UCSD-AML1 (cell line): ENCODE measurements around the gene SNPH.

Experiments used
- DNase-seq: peaks from one replicate; lab custom pipeline; 2025; ENCODE audit not compliant: unreplicated experiment; lab: John Stamatoyannopoulos, UW

SNPH gene

DNA sequence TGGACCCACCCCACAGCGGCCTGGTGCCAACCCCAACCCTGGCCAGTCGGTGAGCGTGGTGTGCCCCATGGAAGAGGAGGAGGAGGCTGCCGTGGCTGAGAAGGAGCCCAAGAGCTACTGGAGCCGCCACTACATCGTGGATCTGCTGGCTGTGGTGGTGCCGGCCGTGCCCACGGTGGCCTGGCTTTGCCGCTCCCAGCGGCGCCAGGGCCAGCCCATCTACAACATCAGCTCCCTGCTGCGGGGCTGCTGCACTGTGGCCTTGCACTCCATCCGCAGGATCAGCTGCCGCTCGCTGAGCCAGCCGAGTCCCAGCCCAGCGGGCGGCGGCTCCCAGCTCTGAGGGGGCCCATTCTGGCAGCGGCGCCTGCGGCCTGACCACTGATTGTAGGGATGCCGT lies 39.6 kb downstream of the SNPH start:
- no peak for DNase-seq

DNA sequence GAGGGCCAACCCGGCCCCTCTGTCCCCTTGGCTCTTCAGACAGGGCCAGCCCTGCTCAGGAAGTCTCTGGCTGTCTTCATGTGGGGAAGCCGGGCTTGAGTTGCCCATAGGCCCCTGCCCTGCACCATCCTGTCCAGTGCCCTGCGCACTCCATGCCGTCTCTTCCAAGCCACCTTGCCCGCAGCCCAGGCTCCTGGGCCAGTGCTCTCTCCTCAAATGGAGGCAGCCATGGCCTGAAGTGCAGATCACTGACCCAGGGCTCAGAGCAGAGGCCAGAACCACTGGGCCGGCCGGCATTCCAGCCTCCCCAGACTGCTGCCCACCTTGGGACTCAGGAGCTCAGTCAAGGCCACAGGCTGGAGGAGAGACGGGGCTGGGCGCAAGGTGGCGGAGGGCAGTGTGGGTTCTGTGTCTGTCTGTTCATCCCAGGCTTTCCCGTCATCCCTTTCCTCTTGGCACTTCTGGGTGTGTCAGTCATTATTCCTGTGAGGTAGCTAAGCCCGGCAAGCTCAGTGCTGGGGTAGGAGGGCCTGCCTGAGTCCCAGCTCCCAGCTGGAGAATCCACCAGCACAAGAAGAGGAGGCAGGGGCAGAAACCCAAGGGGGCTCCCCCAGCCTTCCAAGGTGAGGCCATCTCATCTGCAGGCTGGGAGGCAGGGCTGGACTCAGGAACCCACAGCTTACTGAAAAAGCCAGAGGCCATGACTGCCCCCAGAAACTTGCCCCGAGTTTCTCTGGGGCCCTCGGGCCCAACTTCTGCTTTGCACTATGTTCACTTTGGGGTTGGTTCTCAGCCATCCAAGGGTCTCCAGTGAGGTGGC lies 40.4 kb downstream of the SNPH start:
- no peak for DNase-seq

DNA sequence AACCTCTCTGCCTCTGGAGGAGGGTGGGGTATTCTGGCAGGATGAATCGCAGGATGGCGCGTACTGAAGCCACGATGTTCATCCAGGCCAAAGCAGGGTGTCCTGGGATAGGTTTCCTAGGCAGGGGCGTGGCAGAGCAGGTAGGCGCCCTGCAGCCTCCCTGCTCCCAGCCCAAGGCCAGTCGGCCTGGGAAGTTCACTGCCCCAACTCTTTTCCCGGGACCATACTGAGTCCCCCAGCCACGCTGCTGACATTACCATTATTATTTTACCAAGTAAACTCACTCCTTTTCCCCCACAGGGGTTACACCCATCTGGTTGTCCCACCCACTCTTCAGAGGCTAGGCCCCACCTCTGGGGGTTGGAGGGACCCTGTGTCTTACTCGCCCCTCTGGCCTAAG lies 41.1 kb downstream of the SNPH start:
- DNase-seq, result no peak

DNA sequence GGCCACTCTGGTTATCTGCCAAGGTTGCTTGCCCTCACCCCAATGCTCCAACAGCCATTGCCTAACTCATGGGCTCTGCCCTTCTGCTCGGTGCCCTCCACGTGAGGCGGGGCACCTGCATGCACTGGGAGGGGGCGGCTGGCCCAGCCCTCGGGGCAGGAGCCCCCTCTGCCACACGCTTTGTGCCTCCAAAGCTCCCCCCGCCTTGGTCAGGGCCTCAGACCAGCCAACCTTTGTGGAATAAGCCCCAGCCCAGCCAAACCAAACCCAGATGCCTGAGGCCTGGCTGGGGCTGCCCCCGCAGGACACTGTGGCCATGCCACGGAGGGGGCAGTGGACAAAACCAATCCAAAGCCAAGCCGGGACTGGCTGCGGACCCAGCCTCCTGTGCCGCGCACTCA lies 41.5 kb downstream of the SNPH start:
- DNase-seq, result no peak

DNA sequence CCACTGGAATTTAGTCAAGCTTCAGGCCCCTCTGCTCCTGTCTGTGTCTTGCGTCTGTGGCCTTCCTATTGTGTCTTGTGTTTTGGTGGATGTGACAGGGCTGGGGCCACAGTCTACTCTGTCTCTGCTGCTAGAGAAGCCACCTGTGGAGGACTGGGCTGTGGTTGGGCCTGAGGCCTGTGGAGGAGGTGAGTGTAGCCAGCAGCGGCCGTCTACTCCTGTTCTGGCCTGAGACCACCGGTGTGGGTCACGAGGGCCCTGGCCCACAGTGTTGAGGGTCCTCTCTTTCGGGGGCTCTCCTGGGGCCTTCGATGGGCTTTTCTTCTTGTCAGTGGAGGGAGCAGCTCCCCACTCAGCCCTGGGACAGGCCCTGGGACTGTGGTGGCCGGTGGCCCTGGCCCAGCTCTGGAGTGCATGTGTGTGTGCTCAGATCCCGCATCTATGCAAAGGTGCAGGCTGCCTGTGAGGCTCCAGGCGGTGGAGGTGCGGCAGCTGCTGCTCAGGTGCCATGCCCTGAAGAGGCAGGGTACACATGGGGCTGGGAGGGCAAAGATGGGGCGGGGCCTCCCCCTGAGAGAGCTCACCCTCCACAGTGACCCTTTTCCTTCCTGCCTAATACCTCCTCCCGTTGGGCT lies 42.1 kb downstream of the SNPH start:
- DNase-seq, result no peak

DNA sequence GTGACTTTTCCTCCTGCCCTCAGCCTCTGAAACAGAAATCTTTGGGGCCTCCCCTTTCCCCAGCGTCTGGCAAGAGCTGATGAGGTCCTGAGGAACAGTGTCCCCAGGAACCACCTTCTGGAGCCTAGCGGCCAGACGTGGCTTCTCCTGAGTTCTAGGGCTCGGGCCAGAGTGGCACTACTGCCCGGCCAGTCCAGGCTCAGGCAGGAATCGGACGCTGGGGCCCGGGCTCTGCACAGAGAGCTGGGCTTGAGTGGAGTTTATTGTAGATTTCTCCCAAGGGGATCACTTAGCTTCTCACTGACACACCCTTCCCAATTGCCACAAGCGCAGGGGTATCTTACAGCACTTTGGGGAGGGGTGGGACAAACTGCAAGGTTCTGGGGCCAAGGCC lies 42.6 kb downstream of the SNPH start:
- DNase-seq, result no peak

DNA sequence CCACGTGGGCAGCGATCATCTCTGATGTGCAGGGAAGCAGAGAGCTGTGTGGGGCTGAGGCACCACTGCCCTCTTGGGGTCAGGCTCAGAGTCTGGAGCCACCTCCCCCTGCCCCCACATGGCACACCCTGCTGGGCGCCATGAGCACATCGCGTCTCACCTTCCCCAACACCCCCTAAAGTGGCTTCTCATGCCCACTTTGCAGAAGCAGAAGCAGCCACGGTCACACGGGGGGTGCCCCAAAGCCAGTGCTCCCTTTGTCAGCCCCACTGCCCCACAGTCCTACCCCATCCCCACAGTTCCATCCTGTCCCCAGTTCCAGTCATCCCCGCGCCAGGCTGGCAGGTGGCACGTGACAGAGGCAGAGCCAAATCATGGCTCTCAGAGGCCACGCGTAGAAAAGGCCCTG lies 43.3 kb downstream of the SNPH start:
- DNase-seq, result no peak

DNA sequence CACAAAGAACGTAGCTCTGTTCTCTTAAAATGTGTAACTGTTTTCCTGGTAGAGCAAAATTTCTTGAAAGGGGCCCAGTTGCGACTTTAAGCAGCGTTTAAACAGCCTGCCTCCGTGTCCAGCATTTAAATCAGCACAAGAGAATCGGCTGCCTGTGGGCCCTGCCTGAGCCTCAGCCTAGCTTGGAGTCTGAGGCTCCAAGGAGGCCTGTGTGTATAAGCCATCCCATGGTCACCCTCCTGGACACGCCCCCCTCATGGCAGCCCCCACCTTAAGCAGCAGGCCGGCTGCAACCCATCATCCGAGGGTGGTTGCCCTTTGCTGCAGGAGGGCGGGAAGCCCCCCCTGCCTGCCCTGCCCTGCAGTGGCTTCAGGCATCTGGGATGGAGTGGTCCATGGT lies 44.0 kb downstream of the SNPH start:
- no peak for DNase-seq

DNA sequence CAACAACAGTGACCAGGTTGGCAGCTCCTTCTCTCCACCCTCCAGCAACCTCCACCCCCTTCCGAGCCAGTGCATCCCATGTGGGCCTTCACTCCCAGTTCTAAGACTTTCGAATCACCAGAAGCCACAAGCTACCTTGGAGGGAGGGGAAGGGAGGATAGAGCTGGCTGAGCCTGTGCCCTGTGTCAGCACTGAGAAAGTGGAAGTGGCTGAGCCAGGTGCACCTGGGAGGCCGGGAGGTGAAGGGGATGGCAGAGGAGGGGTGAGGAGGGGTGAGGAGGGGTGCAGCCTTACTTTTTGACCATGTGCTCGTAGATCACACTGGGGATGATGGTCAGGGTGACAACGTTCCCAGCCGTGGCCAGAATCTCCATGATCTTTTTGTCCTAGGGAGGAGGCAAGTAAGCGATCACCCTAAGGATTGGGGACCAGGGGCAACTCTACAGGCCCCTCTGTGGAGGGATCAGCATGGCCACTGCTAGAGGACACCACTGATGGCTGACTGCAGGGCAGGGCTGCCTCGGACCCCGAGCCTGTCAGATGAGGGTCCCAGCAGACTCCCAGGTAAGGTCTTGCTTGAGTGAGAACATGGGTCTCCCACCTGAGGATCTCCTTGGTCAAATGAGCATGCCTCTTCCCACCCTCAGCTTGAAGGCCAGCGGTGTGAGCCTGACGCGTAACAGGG lies 44.6 kb downstream of the SNPH start:
- DNase-seq, result no peak

DNA sequence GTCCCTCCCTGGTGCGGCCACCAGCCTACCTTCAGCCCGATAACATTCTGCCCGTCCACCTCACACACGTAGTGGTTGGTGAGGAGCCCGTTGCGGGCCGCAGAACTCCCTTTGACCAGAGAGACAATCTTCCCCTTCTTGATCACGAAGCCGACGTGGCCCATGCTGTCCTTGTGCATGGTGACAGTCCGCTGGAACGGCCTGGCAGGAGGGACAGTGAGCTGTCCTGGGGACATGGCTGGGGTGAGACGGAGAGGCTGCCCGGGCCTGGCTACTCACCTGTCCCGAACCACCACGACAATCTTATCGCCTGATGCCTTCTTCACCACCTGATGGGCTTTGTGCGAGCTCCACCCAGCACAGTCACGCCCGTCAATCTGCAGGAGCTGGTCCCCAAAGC lies 46.2 kb downstream of the SNPH start:
- no peak for DNase-seq

DNA sequence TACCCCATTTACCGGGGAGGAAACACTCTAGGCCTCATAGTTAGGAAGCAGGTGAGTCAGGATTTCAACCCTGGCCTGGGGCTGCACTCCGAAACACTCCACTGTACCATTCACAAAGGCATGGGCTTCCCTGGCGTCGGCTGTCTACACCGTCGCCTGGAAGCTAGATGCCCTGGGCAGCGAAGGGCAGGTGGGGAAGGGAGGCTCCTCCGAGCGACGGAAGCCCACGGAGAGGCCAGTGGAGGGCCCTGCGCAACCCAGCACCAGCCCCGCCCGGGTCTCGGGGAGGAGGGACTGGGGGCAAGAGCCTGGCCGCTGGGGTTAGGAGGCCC lies 46.8 kb downstream of the SNPH start:
- no peak for DNase-seq

DNA sequence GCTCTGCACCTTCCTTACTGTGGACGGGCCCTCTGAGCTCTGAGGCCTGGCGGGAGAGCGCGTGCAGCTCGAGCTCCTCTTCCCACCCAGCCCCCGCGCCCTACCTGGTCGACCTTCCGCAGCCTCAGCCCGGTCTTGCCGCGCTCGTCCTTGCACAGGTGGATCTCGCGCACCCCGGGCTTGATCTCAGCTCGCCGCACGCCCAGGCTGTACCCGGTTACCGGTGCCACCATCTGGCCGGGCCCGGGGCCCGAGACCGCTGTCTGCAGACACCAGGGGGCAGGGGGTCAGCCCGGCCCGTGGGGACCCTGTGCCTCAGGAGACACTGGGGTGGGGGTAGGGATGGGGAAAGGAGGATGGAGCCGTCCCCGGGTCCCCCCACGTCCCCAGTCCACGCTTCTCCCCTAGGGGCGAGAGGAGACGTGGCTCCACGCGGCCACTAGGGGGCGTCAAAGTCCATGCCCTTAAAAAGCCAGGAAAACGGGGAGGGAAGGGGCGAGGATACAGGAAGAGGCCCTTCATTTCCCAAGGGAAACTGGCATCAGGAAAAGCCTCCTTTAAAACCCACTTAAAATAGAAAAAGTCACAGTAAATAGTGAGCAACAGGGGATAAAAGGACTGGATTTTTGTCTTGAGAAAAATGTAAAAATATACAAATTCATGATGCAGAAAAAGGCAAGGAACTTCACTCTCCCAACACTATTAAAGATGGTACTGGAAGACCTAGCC lies 47.3 kb downstream of the SNPH start:
- DNase-seq, result peak; percentile 64

DNA sequence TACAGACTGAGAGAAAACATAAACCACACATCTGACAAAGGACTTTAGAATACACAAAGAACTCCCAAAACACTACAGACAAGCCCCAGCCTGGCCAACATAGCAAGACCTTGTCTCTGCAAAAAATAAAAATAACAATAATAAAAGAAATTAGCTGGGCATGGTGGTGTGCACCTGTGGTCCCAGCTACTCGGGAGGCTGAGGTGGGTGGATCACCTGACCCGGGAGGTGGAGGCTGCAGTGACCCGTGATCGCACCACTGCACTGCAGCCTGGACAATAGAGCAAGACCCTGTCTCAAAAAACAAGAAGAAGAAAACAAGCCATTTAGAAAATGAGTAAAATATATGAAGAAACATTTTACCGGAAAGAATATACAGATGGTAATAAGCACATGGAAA lies 49.7 kb downstream of the SNPH start:
- DNase-seq, result no peak

DNA sequence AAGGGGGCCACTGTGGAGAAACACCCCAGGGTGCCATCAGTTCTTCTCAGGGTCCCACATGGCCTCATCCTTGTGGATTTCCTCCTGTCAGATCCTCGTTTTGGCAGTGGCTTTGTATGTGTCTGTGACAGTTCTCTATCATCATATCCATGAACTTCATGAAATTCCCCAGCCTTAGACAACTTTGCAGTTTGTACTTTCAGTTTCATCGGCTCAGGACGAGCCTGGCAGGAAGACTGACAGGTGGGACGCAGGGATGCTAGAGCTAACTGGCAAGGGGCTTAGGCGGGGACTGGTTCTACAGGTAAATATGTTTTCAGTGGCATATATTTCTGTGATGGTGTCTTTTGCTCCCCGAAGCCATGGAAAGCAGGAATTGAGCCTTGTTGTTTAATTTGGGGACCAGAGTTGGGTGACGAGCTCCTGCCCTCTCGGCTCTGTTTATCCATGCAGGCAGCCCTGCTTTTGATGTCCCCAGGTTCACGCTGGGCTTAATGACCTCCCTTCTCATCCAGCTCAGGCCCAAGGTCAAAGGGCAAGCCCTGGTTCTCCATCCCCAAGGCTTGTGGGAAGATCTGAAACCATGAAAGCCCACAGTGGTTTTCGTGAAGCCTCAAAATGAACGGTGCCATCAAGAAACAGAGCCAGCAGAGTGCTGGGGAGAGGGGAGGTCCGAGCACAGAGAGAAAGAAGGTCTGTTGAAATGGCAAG lies 51.6 kb downstream of the SNPH start:
- no peak for DNase-seq

DNA sequence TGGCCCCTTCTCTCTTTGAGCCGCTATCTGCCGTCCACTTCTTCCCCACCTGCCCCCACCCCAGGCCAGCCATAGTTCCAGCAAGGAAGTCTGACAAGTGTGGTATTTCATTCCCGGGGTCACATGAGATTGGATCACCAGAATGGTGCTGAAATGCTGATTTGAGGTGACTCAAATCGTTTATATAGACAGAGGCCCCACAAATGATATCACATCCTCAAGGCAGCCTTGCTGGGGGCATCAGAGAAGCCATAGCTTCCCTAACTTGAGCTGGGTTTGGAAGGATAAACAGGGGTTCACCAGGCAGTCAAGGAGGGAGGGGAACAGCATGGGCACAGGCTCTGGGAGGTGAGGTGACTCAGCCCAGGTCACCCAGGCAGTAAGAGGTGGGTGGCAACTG lies 53.0 kb downstream of the SNPH start:
- no peak for DNase-seq

DNA sequence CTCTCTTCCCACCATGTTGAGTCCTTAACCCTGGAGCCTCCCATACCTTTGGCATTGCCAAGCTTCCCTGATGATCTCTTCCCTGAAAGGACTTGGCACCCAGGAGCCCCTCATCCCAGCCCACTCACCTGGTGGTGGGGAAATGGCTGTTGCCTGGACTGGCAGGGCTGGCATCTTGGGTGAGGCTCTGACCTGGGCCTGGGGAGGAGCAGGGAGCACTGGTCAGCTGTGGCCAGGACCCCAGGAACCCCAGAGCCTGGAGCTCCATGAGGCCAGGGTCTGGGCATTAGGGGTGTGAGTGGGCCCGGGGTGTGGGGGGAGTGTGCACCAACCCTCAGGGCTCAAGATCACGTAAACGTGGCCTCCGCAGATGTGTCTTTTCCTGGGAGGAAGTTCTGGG lies 53.4 kb downstream of the SNPH start:
- DNase-seq, result no peak

DNA sequence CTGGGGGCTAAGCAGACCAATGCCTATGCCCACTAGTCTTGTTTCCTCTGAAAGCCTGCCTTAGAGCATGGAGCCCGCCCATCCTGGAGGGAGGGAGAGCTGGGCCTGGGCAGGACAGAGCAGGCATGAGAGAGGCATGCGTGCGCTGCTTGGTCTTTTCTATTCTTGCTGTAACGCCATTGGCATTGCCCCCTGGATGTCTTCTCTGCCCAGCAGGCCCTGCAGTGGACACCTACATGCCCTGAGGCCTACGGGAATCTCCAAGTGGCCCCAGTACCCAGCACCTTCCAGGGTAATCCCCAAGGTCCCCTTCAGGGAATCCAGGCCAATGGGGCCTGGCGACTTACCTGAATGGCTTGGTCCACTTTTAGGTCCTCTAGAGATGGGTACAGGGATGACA lies 53.9 kb downstream of the SNPH start:
- no peak for DNase-seq

DNA sequence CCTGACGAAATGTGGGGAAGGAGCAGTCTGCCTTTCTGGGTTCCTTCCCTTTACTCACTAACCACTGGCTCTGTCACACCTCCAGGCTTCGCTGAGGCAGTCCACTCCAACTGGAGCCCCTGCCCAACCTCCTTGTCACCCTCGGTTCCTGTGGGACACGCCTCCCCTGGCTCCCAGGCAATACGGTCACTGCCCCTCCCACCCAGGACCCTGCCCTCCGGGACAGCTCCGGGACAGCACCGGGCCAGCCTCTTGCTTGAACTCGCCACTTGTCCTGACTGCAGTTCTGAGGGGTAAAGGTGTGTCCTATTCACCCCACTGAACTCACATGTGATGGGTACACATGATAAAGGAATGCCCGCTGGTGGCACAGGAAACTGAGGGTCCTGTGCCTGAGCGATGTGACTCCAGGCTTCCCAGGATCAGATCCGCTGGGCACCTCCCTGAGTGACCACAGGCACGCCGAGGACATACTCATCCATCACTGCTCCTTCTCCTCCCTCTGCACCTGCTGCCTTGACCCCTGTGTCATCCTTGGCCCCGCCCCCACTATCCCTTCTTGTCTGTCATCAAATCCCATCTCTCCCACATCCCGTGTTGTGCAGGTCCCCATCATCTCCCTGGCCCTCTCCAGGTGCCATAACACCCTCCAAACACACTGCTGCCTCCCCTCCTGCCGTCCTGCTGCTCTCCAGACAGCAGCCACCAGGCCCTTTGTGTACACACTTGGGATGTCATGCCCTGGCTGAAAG lies 55.0 kb downstream of the SNPH start:
- DNase-seq, result no peak

DNA sequence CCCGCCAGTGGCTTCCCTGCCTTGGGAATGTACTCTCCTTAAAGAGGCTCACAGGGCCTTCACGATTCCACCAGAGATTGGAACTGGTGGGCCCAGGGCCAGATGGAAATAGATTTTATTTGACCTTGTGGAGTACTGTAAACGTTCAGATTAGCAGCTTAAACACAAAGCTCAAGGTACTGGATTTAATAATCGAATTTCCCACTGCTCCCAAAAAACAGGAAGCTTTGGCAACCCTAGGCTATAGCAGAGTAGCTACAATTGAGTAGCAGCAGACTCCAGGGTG lies 55.5 kb downstream of the SNPH start:
- DNase-seq, result no peak

DNA sequence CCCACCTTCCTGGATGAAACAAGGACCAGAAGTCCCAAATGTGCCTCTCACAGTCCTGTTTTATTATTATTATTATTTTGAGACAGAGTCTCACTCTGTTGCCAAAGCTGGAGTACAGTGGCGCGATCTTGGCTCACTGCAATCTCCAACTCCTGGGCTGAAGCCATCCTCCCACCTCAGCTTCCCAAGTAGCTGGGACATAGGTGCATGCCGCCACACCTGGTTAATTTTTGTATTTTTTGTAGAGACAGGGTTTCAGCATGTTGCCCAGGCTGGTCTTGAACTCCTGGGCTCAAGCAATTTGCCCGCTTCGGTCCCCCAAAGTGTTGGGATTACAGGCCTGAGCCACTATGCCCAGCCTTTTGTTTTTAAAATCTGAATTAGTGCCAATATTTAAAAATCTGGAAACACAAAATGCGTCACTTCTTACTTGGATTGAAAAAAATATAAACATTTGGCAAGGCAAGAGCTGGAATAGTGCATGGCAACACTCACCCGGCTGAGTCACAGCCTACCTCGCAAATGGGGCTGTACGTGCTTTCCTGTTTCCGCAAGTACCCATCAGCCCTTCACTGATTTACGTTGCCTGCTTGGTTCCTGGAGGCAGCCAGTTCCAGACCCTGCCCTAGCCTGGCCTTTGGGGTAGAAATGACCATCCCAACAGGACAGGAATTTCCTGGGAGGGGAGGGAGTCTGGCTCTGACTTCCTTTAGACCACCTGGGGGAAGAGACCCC lies 56.6 kb downstream of the SNPH start:
- DNase-seq, result no peak
